Peyer's patch (tissue), 4 donors: ENCODE data around the gene CGRRF1. TPM values are rescaled to one million over a fixed set of nuclear protein-coding genes. Genes with fewer than 3 reads are reported as not detected.

Source experiments
- DNase-seq, 3 donors: peaks; one replicate each; pipeline ENCODE4 v3.0.0-alpha.2; 2017 to 2019
- H3K27ac ChIP-seq, 4 donors: fragments of 200-600 bp; sonication (generic); one replicate each; pipeline ENCODE4 v1.5.1; 2016 to 2019
- H3K27me3 ChIP-seq, 2 donors: fragments of 200-600 bp; sonication (generic); one replicate each; pipeline ENCODE4 v1.5.1; 2019
- H3K36me3 ChIP-seq, 3 donors: fragments of 200-600 bp; sonication (generic); one replicate each; pipeline ENCODE4 v1.5.1; 2016 to 2019
- H3K4me1 ChIP-seq, 4 donors: fragments of 200-600 bp; sonication (generic); one replicate each; pipeline ENCODE4 v1.5.1; 2016 to 2019
- H3K4me3 ChIP-seq, 4 donors: fragments of 200-600 bp; sonication (generic); 1 replicate in 3 of 4; 2 replicates in 1 of 4; pipeline ENCODE4 v1.5.1; 2016 to 2019; ENCODE audit warnings: mild to moderate bottlenecking in 1 of 4
- H3K9me3 ChIP-seq, 4 donors: fragments of 200-600 bp; sonication (generic); one replicate each; pipeline ENCODE4 v1.5.1; 2016 to 2019; ENCODE audit warnings: mild to moderate bottlenecking in 1 of 4
- POLR2A ChIP-seq, 2 donors: fragments of 450-650 bp; IDR thresholded peaks; one replicate each; pipeline ENCODE4 v1.5.1; 2017; ENCODE audit warnings: antibody characterized with exemption in 2 of 2, mild to moderate bottlenecking in 2 of 2, moderate library complexity in 2 of 2
- total RNA-seq, 4 donors: library from RNA; depleted of rRNA; stranded (reverse); fragments of >200 nt; gene quantifications; one replicate each; pipeline ENCODE4 v1.1.0, GENCODE V29; 2016
- TF ChIP-seq, protein P1 (sequence below), 6 experiments: fragments of 450-650 bp in 4 of 6; fragments of 200-600 bp in 2 of 6; sonication (generic) in 1 of 6; IDR thresholded peaks; one replicate each; pipeline ENCODE4 v1.5.1; 2017 to 2019; ENCODE audit warnings: antibody characterized with exemption in 6 of 6, mild to moderate bottlenecking in 3 of 6, moderate library complexity in 1 of 6

CGRRF1 gene
- total RNA-seq, 4 donors from 2014 or later, result 11.6 to 26.8 (median 19.0) TPM

DNA sequence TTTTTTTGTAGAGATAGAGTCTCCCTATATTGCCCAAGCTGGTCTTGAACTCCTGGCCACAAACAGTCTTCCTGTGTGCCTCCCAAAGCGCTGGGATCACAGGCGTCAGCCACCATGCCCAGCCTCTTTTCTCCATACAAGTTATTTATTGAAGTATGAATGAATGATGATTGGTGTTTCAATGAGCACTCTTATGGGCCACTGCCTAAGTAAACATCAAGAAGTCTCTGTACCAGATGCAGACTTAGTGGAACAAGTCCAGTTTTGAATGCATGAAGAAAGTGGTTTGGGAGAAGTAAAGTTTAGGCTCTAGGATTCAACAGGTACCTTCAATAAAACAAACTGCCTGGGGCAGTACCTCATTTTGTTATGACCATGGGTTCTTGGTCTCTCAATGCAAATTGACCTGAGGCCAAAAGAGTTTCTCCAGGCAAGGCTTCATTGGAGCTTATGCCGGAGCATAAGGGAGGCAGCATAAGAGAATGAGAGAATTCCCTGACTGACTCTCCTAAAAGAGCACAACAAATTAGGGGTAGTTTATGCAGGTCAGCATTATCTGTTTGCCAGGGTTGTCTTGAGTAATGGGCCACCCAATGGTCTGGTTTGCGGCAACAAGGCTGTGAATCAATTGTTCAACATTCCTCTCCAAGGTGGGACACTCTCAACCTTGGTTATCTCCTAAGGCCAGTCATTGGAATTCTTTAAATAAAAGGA, 19.8 kb upstream of the CGRRF1 start:
- H3K4me3 ChIP-seq, result peak overlapping the region in 2 of 4 donors; percentile 81 to 90
- no peak for TF ChIP-seq POLR2A (IDR thresholded peaks at IDR 0.05)
- TF ChIP-seq, protein P1, sequence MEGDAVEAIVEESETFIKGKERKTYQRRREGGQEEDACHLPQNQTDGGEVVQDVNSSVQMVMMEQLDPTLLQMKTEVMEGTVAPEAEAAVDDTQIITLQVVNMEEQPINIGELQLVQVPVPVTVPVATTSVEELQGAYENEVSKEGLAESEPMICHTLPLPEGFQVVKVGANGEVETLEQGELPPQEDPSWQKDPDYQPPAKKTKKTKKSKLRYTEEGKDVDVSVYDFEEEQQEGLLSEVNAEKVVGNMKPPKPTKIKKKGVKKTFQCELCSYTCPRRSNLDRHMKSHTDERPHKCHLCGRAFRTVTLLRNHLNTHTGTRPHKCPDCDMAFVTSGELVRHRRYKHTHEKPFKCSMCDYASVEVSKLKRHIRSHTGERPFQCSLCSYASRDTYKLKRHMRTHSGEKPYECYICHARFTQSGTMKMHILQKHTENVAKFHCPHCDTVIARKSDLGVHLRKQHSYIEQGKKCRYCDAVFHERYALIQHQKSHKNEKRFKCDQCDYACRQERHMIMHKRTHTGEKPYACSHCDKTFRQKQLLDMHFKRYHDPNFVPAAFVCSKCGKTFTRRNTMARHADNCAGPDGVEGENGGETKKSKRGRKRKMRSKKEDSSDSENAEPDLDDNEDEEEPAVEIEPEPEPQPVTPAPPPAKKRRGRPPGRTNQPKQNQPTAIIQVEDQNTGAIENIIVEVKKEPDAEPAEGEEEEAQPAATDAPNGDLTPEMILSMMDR (IDR thresholded peaks at IDR 0.05), result no peak
- DNase-seq, result no peak
- H3K4me1 ChIP-seq, result peaks cover 0 to 25% (median 2%) of the 10 kb centered on the region in 4 donors
- H3K27ac ChIP-seq, result peak overlapping the region; percentile 89 to 99 (median 94)
- no peaks in the 10 kb centered on the region for H3K36me3 ChIP-seq
- no peaks in the 10 kb centered on the region for H3K27me3 ChIP-seq
- no peaks in the 10 kb centered on the region for H3K9me3 ChIP-seq

DNA sequence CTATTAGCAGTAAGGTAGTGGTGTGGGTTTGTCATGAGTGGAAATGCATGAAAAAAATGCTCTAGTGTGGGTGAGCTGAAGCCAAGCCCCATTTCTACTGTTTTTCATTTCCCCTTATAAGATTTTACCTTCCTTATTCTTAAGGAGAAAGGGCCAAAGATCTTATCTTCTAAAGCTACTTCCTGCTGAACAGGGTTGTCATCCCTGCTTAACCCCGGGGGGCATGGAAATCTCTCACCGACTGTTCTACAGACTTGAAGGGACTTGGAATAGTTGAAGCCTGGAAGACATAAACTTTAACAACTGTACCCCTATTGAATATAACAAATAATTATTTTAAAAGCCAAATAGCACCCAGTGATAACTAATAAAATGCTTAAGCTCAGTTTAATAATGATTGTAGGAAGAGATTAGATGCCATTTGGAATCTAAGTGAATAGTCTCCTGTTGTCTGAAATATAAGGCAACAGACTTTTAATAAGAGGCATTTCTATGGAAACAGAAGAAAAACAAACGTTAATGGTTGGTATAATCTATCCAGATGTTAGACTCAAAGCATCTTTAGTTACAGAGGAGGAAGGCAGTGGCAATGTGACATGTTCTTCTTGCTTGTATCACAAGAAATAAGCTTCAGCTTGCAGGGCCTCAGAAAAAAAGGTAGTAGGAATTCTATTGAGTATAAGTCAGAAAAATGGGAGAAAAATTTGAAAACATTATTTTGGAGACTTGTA, 19.1 kb upstream of the CGRRF1 start:
- TF ChIP-seq, protein P1 (IDR thresholded peaks at IDR 0.05), result no peak
- no peak for TF ChIP-seq POLR2A (IDR thresholded peaks at IDR 0.05)
- peaks cover 0 to 25% (median 2%) of the 10 kb centered on the region in 4 donors for H3K4me1 ChIP-seq
- H3K36me3 ChIP-seq, result no peaks in the 10 kb centered on the region
- no peaks in the 10 kb centered on the region for H3K27me3 ChIP-seq
- no peak for DNase-seq
- H3K4me3 ChIP-seq, result no peak overlapping the region
- no peaks in the 10 kb centered on the region for H3K9me3 ChIP-seq
- no peak overlapping the region for H3K27ac ChIP-seq

GRCh38 chr14:54493293-54493692, 16.4 kb upstream of the CGRRF1 start:
- H3K27me3 ChIP-seq, result no peaks in the 10 kb centered on the region
- no peak overlapping the region for H3K27ac ChIP-seq
- H3K36me3 ChIP-seq, result no peaks in the 10 kb centered on the region
- H3K4me3 ChIP-seq, result peak overlapping the region in 1 of 4 donors; percentile 12
- TF ChIP-seq POLR2A (IDR thresholded peaks at IDR 0.05), result no peak
- TF ChIP-seq, protein P1 (IDR thresholded peaks at IDR 0.05), result no peak
- peaks cover 0 to 21% (median 2%) of the 10 kb centered on the region in 4 donors for H3K4me1 ChIP-seq
- DNase-seq, result no peak
- H3K9me3 ChIP-seq, result no peaks in the 10 kb centered on the region

DNA sequence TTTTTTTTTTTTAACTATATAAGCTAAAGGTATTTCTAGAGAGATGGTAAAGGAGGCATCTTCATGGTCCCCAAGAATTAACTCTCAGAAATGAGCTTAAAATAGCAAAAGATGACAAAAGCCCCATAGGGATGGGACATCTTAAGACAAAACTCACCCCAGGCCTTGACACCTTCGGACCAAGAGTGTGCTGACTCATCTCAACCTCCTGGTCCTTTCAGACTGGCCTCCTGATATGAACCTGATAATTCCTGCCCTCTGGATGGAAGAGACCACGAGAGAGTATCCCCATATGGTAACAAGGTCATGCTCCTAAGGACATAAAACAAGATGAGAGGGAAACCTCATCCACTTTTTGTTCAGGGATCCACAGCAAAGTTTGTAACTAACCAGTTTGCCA, 12.5 kb upstream of the CGRRF1 start:
- no peak for DNase-seq

DNA sequence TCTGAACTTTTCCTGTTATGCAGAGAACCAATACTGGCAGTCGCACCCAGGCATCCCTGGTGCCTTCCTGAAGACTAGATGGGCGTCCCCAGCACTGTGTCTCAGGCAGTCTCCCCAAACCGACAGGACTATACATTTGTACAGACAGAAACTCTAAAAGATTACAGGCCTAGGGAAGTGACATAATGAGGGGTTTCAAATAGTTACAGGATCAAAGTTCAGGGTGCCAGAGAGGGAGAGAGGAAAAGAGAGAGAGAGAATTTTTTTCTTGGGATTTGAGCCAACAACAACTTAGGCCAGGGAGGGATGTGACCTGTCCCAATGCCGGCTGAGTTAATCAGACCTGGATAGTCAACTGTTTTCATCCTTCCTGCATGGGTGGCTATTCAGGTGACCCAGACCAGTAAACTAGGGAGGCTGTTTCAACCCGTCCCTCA, 11.6 kb upstream of the CGRRF1 start:
- Histone ChIP-seq H3K4me1 (peaks cover 0 to 14% (median 0%) of the 10 kb centered on the region in 4 donors), H3K36me3 (no peaks in the 10 kb centered on the region), H3K27ac (no peak overlapping the region), H3K9me3 (no peaks in the 10 kb centered on the region), H3K27me3 (no peaks in the 10 kb centered on the region), H3K4me3 (no peak overlapping the region)
- no peak for DNase-seq
- TF ChIP-seq POLR2A (IDR thresholded peaks at IDR 0.05), result no peak
- TF ChIP-seq, protein P1 (IDR thresholded peaks at IDR 0.05), result no peak

More for the DNA sequence above, 12.5 kb upstream of the CGRRF1 start:
- Histone ChIP-seq H3K36me3 (no peaks in the 10 kb centered on the region), H3K4me3 (no peak overlapping the region), H3K9me3 (no peaks in the 10 kb centered on the region), H3K27ac (no peak overlapping the region), H3K27me3 (no peaks in the 10 kb centered on the region), H3K4me1 (peaks cover 0 to 14% (median 0%) of the 10 kb centered on the region in 4 donors)
- no peak for TF ChIP-seq POLR2A (IDR thresholded peaks at IDR 0.05)
- TF ChIP-seq, protein P1 (IDR thresholded peaks at IDR 0.05), result no peak
